ENCODE measurements around the gene AXIN1. TPM values are rescaled to one million over a fixed set of nuclear protein-coding genes. Genes with fewer than 3 reads are reported as not detected.
"Not testable (repeated sequence)": the region's sequence is repeated elsewhere in the genome, so short reads cannot be mapped to it uniquely, and the experiment has no call there.

AXIN1 gene
- total RNA-seq, 1 donor from 2014 or later: 13.5 TPM

DNA sequence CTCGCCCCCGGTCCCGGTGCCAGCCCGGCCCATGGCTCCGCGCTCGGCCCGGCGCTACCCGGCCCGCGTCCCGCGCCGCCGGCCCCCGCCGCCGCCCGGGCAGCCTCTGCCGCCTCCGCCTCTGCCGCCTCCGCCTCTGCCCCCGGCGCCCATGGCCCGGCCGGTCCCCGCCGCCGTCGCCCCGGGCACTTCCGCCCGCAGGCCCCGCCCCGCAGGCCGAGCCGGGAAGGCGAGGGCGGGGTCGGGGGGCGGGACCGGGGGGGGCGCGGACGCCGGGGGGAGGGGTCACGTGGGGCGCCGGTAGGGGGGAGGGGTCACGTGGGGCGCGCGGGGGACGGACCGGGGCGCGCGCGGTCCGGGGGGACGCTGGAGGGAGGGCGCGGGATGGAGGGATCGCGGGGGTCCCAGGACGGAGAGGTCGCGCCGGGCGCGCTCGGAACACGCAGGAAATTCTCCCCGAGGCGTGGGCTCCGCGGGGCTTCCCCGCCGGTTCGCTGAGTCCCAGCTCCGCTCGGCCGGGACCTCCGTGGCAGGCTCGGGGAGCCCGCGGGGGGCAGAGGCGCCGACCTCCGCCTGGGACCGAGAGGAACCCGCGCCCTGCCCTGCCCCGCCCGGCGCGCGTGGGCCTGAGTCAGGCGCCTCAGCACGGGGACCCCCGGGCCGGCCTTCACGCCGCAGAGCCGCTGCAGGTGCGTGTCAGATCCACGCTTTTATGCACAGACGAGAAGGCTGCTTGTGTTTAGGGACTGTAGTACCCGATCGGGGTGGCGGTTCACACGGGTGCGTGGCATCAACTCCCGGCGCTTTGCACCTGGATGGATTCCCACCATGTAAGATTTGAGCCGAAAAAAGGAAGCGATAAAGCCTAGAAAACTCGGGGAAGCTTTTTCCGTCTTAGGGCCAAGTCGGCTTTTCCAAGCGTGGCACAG, 29.5 kb upstream of the AXIN1 start, which contains the start of gene PGAP6:
TSS of gene PGAP6 (minus strand) at position 190 of the 929 bp plus-strand sequence. CDS start at position 33, 157 bp downstream.
- peak; percentile 88 for DNase-seq (ENCODE audit: low spot score)
- intact Hi-C loops (cut with DNase I): no loop called here

DNA sequence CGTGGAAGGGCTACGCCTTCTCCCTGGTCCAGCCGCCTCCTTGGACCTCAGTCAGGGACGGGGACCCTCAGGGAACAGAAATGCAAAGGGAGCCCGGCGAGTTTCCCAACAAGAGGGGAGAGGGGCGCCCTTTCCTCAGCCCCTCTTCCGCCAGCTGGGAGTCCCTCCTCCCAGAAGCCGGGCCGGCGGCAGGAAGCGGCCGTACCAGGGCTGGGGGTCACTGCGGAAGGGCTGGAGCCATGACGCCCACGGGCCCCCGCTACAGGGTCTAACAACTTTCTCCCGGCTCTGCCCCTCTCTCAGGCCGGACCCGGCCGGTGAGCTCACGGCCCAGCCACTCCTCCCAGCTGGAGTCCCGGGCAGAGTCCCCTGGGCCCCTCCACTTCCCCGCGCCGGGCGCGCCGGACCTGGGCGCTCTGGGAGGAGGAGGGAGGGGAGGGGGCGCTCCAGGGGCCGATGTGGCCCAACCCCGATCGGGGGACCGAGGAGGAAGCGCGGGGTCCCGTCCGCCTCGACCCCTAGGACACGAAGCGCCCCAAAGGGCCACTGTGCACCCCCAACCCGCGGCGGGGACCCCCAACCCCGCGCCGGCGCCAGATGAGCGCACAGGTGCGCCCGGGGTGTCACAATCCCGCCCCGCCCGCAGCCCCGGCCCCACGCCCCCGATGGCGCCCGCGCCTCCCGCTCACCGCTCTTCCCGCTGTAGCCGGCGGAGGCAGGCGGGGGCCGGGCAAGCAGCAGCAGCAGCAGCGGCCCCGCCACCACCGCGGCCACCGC, 28.7 kb upstream of the AXIN1 start:
- intact Hi-C loops (cut with DNase I): no loop called here
- no peak for DNase-seq (ENCODE audit: low spot score)

DNA sequence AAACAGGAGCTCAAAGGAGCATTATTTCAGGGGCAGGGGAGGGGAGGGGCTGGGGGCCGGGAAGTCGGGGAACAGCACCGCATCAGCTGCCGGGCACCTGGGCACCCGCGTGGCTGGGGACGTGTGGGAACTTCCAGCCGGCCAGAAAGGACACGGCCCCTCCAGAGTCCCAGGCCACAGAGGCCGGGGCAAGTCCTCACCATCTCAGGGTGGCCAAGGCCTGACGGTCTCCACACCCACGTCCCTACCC, 28.2 kb upstream of the AXIN1 start:
- intact Hi-C loops (cut with DNase I): no loop called here
- no peak for DNase-seq (ENCODE audit: low spot score)

DNA sequence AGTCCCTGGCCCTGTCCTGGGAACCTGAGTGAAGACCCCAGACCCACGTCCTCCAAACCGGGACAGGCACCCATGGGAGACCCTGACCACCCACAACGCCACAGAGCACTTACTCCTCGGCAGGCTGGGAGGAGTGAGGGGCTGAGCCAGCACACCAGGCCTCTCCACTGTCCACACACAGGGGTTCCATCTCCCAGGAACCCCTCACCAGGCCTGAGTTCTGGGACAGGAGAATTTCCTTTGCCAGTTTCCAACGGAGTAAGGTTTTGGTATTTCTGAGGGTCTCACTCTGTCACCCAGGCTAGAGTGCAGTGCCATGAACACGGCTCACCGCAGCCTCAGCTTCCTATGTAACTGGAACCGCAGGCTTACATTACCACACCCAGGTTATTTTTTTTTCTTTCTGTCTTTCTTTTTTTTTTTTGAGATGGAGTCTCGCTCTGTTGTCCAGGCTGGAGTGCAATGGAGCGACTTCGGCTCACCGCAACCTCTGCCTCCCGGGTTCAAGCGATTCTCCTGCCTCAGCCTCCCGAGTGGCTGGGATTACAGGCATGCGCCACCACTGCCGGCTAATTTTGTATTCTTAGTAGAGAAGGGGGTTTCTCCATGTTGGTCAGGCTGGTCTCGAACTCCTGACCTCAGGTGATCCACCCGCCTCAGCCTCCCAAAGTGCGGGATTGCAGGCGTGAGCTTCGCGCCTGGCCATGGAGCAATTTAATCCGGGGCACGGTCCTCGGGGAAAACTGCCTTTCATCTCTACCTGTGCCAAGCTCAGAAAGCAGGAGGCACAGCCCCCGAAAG, 27.6 kb upstream of the AXIN1 start:
- intact Hi-C loops (cut with DNase I): no loop called here
- no peak for DNase-seq (ENCODE audit: low spot score)

DNA sequence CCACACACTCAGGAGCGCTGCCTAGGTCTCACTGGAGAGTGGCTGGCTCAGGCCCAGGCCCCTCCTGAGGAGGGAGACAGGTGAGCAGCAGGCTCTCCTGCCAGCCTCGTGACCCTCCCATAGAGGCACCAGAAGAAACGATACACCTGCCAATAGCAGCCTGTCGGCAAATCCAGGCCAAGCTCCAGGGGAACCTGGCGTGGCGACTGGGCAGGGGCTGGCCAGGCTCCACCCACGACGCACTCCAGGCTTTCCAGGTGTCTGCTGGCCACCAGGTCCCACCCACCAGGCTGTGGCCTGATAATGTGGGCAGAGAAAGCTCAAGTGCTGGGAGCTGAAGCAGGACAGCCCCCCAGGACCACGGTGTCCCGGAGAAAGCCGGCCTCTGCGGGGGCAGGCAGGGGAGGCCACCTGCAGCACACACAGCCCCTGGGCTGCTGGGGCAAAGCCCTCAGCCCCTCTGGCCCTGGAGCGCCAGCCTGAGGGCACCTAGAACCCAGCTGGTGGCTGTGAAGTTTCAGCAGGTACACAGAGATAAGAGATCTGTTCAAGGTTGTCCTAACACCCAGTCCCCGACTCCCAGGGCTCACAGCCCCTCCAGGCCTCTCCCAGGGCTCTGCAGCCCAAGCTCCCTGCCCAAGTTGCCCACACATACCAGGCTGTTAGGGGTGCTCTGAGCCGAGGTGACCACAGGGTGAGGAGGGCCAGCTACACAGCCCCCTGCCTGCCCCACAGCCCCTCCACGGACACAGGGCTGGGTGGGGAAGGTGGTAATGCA, 26.8 kb upstream of the AXIN1 start:
- intact Hi-C loops (cut with DNase I): no loop called here
- DNase-seq (ENCODE audit: low spot score): no peak

DNA sequence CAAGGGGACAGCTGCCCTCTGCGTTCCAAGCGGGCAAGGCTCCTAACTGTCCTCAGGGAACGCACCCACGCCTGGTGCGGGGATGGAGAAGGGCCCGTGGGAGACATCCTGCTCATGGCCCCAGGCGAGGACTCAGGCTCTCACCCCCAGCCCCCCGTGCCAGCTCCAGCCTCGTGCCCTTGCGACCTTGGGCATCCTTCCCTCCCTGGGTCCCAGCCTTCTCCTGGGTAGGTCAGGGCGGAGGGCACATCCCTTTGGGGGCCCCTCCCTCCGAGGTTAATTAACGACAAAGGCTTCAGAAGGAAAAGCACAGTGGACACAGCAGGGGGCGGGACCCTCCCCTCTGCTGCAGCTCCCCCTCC, 26.3 kb upstream of the AXIN1 start:
- intact Hi-C loops (cut with DNase I): no loop called here
- DNase-seq (ENCODE audit: low spot score): no peak

DNA sequence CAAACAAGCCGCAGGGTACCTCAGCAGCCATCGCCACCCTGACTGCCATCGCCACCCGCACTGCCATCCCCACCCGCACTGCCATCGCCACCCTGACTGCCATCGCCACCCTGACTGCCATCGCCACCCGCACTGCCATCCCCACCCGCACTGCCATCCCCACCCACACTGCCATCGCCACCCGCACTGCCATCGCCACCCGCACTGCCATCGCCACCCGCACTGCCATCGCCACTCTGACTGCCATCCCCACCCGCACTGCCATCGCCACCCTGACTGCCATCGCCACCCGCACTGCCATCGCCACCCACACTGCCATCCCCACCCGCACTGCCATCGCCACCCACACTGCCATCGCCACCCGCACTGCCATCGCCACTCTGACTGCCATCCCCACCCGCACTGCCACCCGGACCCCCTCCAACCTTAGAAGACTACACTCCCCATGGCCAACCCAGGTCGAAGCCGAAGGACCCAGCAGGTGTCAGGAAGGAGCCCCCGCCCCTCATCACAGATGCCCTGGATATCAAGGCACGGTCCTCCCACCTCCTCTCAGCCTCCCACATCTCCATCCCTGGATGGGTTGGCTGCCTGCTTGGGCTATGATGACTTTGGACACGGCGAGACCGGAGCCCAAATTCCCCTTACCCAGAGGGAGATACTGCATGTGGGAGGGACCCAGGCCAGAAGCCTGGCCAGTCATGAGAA, 25.7 kb upstream of the AXIN1 start:
- DNase-seq (ENCODE audit: low spot score); intact Hi-C loops (cut with DNase I): not testable (repeated sequence)

DNA sequence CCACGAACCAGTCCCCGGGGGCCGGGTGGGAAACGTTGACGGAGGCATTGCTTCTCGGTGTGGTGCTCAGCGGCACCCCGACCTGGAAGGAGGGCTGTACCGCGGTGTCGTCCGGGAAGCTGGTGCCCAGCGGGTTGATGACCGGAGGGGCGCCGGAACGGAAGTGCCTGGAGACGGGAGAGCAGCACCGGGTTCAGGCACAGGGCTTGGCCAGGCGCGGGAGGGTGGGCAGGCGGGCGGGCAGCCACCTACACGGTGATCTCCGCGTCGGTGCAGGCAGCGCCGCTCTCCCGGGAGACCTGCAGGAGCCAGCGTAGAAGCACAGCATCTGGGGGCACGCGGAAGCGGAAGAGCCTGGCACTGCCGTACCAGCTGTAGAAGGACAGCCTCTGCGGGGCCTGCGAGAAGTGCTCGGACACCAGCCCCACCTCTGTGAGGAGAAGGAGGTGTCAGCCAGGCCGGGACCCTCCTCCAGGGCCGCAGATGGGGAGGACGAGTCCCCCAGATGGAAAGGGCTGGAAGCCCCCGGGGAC, 25.0 kb upstream of the AXIN1 start:
- DNase-seq (ENCODE audit: low spot score): no peak
- intact Hi-C loops (cut with DNase I): no loop called here

DNA sequence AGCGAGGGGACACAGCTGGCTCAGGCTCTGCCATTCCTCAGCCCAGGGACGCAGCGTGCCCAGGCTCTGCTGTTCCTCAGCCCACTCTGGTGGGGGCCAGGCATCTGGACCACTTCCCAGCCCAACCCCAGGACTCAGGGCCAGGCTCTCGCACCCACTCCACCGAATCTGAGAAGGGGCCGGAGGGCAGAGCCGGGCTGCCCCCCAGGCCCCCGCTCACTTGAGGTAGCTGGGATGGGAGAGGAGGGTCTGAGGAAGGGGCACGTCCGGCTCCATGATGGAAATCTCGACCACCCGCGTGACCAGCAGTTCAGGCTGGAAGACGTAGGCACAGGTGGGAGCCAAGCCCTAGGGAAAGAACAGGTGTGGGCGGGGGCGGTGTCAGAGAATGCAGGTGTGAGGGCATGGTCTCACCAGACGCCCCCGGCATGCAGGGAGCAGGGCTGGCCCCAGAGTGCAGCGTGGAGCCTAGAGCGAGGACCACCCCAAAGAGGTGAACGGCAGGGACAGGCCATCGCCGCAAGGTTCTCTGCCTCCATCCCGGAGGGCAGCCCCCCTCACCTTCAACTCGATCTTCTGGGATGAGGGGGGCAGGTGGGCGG, 24.4 kb upstream of the AXIN1 start:
- no peak for DNase-seq (ENCODE audit: low spot score)
- intact Hi-C loops (cut with DNase I): no loop called here

DNA sequence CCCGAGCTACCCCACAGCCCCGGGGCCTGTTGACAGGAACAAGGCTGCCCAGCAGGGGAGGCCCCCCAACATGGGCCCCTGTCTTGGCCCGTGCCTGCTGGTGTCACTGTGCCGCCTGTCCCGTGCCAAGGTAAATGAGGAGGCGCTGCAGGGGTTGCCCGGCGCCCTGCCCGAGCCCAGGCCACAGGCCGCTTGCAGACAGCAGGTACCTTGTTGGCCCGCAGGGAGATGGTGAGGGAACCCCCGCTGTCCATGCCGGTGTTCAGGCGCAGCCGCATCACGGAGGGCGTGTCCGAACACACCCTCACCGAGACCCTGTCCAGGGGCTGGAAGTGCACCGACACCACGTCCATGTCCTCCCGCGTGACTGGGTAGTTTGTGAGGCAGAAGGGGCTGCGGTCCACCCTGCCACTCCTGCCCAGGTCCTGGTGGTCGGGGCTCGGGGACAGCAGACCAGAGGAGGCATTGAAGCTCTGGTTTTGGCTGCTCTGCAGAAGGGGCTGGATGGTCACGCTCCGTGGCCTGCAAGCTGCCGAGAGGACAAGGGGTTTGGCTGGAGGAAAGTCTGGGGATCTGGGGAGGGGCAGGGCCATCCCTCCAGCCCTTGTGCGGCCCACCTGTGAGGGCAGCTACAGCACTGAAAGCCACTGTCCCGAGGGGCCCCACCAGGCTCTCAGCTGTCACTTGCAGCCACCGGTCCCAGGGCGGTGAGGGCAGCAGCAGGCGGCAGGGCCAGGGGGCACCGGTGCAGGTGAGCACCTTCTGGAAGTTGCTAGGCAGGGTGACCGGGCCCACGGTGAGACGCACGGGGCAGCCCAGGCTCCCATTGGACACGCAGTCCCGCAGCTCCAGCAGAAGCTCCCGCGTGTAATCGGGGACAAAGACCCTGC, 23.6 kb upstream of the AXIN1 start:
- no peak for DNase-seq (ENCODE audit: low spot score)
- intact Hi-C loops (cut with DNase I): no loop called here

DNA sequence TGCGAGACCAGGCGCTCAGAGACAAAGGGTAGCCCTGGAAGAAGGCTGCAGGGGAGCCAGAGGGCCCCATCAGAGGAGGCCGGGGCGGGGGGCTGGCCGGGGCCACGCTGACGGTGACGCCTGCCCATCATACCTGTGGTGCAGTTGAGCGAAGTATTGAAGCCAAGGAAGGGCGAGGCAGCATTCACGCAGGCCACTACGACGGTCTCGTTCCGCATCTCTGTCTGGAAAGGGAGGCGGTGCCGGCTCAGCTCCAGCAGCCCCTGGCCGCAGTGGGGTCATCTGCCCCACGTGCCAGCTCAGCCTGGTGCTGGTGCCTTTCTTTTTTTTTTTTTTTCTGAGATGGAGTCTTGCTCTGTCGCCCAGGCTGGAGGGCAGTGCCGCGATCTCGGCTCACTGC, 22.7 kb upstream of the AXIN1 start:
- intact Hi-C loops (cut with DNase I): no loop called here

DNA sequence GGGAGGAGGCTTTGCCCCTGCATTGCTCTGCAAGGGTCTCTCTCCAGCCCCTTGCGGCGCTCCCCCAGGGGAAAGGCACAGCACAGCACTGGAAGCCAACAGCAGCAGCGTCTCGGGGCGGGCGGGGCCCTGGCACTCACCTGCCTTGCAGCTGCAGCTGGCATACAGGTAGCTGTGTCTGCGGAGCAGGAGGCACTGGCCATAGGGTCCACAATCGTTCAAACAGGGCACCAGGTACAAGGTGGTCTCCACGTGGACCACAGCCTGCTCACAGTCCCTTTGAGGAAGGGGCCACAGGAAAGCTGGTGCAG, 22.0 kb upstream of the AXIN1 start:
- intact Hi-C loops (cut with DNase I): no loop called here
- DNase-seq (ENCODE audit: low spot score): no peak

More for the DNA sequence above, 22.7 kb upstream of the AXIN1 start:
- no peak for DNase-seq (ENCODE audit: low spot score)

DNA sequence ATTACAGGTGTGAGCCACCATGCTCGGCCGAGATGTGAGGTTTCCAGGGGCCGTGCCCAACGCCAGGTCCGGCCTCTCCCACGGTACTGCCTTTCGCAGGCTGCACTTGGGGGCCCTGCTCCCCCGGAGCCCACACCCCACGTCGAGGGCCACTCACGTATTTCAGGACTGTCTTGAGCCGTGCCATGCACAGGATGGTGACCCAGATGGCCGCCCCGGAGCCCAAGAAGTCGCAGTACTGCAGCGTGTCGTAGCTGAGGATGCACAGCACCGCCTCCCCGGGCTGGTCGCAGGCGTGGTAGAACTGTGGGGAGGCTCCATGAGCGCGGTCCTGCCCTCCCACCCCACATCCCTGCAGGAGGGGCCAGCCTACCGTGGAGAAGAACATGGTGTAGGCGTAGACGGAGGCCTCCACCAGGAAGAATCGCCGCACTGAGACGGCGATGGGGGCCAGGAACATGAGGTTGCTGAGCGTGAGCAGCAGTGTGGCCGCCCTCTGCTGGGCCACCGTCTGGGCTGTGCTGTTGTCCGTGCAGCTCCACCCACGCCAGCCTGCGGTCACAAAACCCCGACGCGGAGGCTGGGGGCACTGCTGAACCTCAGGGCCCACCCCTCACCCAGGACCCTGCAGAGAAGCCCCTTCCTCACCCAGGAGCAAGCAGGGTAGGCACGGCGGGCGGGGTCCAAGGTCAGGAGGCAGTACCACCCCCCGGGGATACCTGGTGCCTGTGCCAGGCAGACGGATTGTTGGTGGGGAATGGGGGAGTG, 21.5 kb upstream of the AXIN1 start:
- no peak for DNase-seq (ENCODE audit: low spot score)
- intact Hi-C loops (cut with DNase I): no loop called here

DNA sequence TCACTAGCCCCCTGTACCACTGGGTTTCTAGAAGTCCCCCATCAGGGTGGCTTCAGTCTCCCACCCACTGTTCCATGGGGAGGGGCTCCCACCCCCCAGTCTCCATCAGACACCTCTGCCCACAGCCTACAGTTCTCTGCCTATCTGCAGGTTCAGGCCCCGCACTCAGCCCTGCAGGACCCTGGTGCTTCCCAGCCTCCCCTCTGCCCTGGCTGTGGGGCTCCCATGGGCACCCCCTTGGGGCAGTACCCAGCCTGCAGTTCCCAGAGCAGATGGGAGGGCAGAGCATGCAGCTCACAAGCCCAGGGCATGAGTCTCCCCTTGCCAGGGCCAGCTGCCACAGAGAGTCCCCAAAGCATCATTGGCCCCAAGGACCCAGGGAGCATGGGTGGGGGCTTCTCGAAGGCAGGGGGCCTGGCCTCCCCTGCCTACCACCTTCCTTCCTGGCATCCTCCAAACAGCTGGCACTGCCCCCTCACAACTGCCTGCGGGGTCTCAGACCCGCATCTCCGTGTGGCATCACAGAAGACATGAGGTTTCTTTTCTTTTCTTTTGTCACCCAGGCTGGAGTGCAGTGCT, 20.6 kb upstream of the AXIN1 start:
- no peak for DNase-seq (ENCODE audit: low spot score)
- intact Hi-C loops (cut with DNase I): no loop called here

DNA sequence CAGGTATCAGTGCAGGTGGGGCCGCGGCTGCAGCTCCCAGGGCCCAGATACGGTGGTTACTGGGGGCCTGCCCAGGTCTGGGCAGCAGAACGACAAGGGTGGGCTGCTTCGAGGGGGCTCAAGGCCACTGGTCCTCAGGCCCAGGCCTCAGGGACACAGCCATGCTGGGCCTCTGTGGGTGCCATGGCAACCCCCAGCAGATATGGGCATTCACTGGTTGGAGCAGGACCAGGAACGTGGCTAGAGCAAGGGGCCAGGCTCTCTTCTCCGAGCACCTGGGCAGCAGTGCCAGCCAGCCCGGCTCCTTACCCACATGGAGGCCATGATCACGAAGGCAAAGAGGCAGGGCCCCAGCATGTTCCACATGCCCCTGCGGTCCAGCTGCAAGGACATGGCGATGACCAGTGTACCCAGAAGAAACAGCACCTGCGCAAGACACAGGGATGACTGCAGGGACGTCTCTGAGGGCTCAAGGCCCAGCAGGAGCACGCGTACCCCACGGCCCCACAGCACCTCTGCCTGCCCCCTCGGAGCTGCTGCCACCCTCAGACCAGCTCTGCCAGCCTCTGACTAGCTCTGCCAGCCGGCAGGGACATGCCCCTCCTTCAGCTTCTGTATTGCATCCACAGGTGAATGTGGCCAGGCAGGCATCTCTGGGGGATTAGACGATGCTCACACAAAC, 19.9 kb upstream of the AXIN1 start:
- DNase-seq (ENCODE audit: low spot score): no peak
- intact Hi-C loops (cut with DNase I): no loop called here

All from cardiac septum (tissue), 1 donor.